Common myeloid progenitor, CD34-positive (primary cell): ENCODE data around the gene KLHDC4.

Experiments
- CTCF ChIA-PET: fragments of 350-600 bp; sonication (Branson Sonifier 250); formaldehyde crosslinking; loops from one replicate; lab custom pipeline; 2021; ENCODE audit warnings: antibody characterized with exemption; lab: Charles Lee
- POLR2A ChIA-PET: fragments of 350-600 bp; sonication (Branson Sonifier 250); formaldehyde crosslinking; loops from one replicate; lab custom pipeline; 2021; ENCODE audit warnings: antibody characterized with exemption; lab: Charles Lee
- DNase-seq, 3 donors: peaks; one replicate each; pipeline versions ENCODE4 v3.0.0 to v3.0.0-alpha.2; 2013
- H3K27ac ChIP-seq, 2 experiments: 1 replicate in 1 of 2; 2 replicates in 1 of 2; pipeline ENCODE4 v1.7.0; 2013; ENCODE audit warnings: inconsistent platforms in 2 of 2, low read length in 2 of 2, mild to moderate bottlenecking in 2 of 2, low read depth in 1 of 2, moderate library complexity in 1 of 2; ENCODE audit not compliant: severe bottlenecking in 2 of 2, insufficient read depth in 1 of 2, poor library complexity in 1 of 2
- H3K27me3 ChIP-seq, 5 experiments: replicated peaks in 2 of 5; 1 replicate in 3 of 5; 2 replicates in 2 of 5; pipeline versions ENCODE4 v1.6.1 to v1.7.0; 2013; ENCODE audit warnings: low read length in 4 of 5, mild to moderate bottlenecking in 2 of 5, moderate library complexity in 2 of 5, inconsistent platforms in 1 of 5; ENCODE audit not compliant: insufficient read depth in 5 of 5, control insufficient read depth in 4 of 5
- H3K36me3 ChIP-seq, 4 experiments: 1 replicate in 2 of 4; 2 replicates in 2 of 4; pipeline versions ENCODE4 v1.6.1 to v1.7.0; 2013; ENCODE audit warnings: low read length in 3 of 4, control low read depth in 1 of 4, mild to moderate bottlenecking in 1 of 4; ENCODE audit not compliant: control insufficient read depth in 4 of 4, insufficient read depth in 4 of 4
- H3K4me1 ChIP-seq, 4 experiments: 1 replicate in 3 of 4; 2 replicates in 1 of 4; pipeline versions ENCODE4 v1.6.1 to v1.7.1; 2013; ENCODE audit warnings: low read length in 3 of 4, mild to moderate bottlenecking in 3 of 4, control low read depth in 1 of 4, inconsistent platforms in 1 of 4, moderate library complexity in 1 of 4; ENCODE audit not compliant: control insufficient read depth in 4 of 4, insufficient read depth in 4 of 4; ENCODE audit errors: control extremely low read depth in 1 of 4
- H3K4me3 ChIP-seq, 7 experiments: 1 replicate in 4 of 7; 2 replicates in 3 of 7; pipeline versions ENCODE4 v1.5.1 to v1.7.0; 2013; ENCODE audit warnings: mild to moderate bottlenecking in 7 of 7, low read length in 6 of 7, moderate library complexity in 6 of 7, inconsistent platforms in 2 of 7, low read depth in 2 of 7, control low read depth in 1 of 7; ENCODE audit not compliant: insufficient read depth in 4 of 7, control insufficient read depth in 1 of 7; ENCODE audit errors: extremely low read depth in 1 of 7
- H3K9me3 ChIP-seq, 5 experiments: 1 replicate in 4 of 5; 2 replicates in 1 of 5; pipeline versions ENCODE4 v1.6.1 to v1.7.1; 2013; ENCODE audit warnings: low read length in 4 of 5, mild to moderate bottlenecking in 2 of 5, inconsistent platforms in 1 of 5, low read depth in 1 of 5, moderate library complexity in 1 of 5; ENCODE audit not compliant: control insufficient read depth in 4 of 5, insufficient read depth in 2 of 5; ENCODE audit errors: control extremely low read depth in 1 of 5
- WGBS: methylation state at CpG from one replicate; pipeline ENCODE4 v1.1.5; 2013; ENCODE audit not compliant: insufficient coverage; 5-methylcytosine and 5-hydroxymethylcytosine counted together

The KLHDC4 gene

GRCh38 chr16:87664792-87665191 lies 101.0 kb downstream of the KLHDC4 start:
- Histone ChIP-seq H3K4me3 (no peak overlapping the region), H3K27me3 (peaks cover 0 to 2% (median 0%) of the 10 kb centered on the region in 5 experiments), H3K27ac (no peak overlapping the region), H3K4me1 (peaks cover 0 to 5% (median 2%) of the 10 kb centered on the region in 4 experiments), H3K9me3 (no peaks in the 10 kb centered on the region), H3K36me3 (no peaks in the 10 kb centered on the region)
- 89% methylated on average over 11 of the region's 11 CpGs for WGBS
- no peak for DNase-seq
- CTCF ChIA-PET: no interaction called here
- POLR2A ChIA-PET: no interaction called here

- ChIA-PET CTCF (interaction anchor here (1.3 kb wide), 1 partner anchor 26 kb away, joined by 3 read pairs; no protein-coding TSS in a partner anchor), POLR2A (no interaction called here)
- peaks cover 0 to 12% (median 0%) of the 10 kb centered on the region in 5 experiments for H3K27me3 ChIP-seq
- H3K36me3 ChIP-seq: no peaks in the 10 kb centered on the region
- peak in 1 of 3 donors; percentile 6 for DNase-seq
- peaks cover 0 to 5% (median 4%) of the 10 kb centered on the region in 5 experiments for H3K9me3 ChIP-seq
- no peak overlapping the region for H3K4me3 ChIP-seq
- WGBS: 95% methylated on average over 21 of the region's 25 CpGs
- H3K27ac ChIP-seq: no peak overlapping the region
- peaks cover 0 to 5% (median 2%) of the 10 kb centered on the region in 4 experiments for H3K4me1 ChIP-seq
Measured at GRCh38 chr16:87662254-87663204, 103.3 kb downstream of the KLHDC4 start.

- H3K36me3 ChIP-seq: no peaks in the 10 kb centered on the region
- ChIA-PET CTCF (no interaction called here), POLR2A (no interaction called here)
- 4% methylated on average over 12 of the region's 16 CpGs for WGBS
- H3K4me3 ChIP-seq: no peak overlapping the region
- peak; percentile 95 to 99 (median 98) for DNase-seq
- H3K4me1 ChIP-seq: peaks cover 0 to 5% (median 2%) of the 10 kb centered on the region in 4 experiments
- H3K27ac ChIP-seq: no peak overlapping the region
- peaks cover 0 to 6% (median 4%) of the 10 kb centered on the region in 5 experiments for H3K9me3 ChIP-seq
- H3K27me3 ChIP-seq: peaks cover 0 to 13% (median 0%) of the 10 kb centered on the region in 5 experiments
Measured at GRCh38 chr16:87661561-87661960, 104.2 kb downstream of the KLHDC4 start.

- CTCF ChIA-PET: no interaction called here
- WGBS: 78% methylated on average over 11 of the region's 14 CpGs
- Histone ChIP-seq H3K27me3 (peaks cover 0 to 13% (median 0%) of the 10 kb centered on the region in 5 experiments), H3K4me3 (no peak overlapping the region), H3K27ac (no peak overlapping the region), H3K9me3 (peaks cover 0 to 6% (median 4%) of the 10 kb centered on the region in 5 experiments), H3K36me3 (no peaks in the 10 kb centered on the region), H3K4me1 (peaks cover 0 to 15% (median 2%) of the 10 kb centered on the region in 4 experiments)
- POLR2A ChIA-PET: no interaction called here
- no peak for DNase-seq
Measured at GRCh38 chr16:87658564-87659225, 107.1 kb downstream of the KLHDC4 start.
